KBM-7 (cell line): ENCODE measurements around the gene CDC25B.
"Not testable (repeated sequence)": the region's sequence is repeated elsewhere in the genome, so short reads cannot be mapped to it uniquely, and the experiment has no call there.

ENCODE experiments used
- DNase-seq: peaks from one replicate; pipeline ENCODE4 v3.0.0-alpha.2; 2015
- in situ Hi-C: fragments of 300-500 bp; cut with MboI; formaldehyde crosslinking; loops from 2 replicates; pipeline ENCODE4 v1.14.3; 2020; ENCODE audit warnings: low sequenced_read_pairs, low pct_unique_long_range_greater_than_20kb, mixed read lengths

CDC25B gene

DNA sequence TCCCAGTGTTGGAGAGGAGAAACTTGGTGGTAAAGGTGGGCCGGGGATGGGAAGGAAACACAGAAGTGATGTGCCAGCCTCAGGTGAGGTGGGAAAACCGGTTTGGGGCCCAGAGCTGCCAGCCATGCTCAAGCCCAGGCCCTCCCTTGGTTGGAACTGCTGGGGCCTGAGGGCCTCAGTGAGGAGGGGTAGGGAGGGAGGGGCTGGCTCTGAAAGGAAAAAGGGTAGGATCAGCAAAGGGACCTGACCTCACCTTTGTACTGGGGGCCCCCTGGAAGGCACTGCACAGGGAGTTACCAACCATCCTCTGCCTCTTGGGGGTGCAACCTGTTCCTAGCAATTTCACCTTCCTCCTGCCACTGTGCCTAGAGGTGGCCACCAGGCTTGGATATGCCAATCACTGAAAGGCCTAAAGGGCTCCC, 13.0 kb upstream of the CDC25B start:
- no peak for DNase-seq
- in situ Hi-C loops, result no loop called here

DNA sequence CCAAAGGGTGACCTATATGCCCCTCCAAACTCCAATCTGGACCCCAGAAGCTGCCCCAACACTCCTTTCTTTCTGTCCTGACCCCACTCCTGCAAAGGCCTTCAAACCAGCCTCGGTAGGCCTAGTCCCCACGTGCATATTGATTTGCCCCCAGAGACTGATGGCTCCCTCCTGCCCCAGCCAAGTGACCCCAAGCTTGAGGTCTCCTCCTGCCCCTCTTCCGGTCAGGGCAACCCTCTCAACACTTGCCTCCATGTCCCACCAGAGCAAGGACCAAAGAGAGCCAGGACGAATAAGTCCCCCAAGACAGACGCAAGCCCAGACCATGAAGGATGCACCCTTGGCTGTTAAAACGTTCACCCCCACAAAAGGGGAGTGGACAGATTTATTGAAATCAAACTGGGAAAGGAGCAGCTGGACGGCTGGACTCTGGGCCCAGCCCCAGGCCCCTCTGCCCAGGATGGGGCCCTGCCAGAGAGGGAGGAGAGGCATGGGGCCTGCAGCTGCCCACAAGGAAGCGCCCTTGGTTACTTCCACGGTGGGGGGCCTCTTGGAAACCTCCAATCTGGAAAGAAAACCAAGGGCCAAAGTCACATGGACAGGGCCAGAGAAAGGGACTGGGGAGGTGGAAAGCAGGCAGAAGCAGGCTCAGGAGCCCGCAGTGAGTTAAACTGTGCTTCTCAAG, 12.5 kb upstream of the CDC25B start:
- DNase-seq, result no peak
- in situ Hi-C loops, result no loop called here

DNA sequence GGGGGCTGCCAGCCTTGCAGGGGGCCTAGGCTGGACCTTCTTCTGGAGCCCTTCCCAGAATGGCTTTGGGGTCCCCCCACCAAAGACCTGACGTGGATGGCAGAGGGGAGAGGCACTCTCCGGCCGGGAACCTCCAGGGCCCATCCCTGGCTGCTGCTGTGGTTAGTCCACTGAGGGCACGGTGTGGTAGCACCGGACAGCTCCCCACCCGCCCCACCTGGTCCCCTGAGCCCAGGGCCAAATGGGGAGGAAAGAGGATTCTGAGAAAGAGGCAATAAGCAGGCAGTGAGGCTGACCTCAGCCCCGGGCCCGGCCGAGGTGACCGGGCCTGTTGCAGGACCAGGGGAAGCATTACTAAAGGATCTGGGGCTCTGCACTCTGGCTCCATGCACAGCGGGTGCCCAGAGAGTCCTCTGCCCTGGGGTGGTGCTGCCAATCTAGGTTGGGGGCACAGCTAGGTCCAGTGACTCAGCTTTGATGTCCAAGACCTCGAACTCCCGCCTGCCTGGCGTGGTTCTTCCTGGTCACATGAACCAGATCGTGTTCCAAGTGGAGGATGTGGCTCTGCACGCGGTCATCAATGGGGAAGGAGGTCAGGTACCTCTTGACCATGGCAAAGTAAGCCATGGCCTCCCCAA, 11.8 kb upstream of the CDC25B start:
- no peak for DNase-seq
- in situ Hi-C loops, result no loop called here

DNA sequence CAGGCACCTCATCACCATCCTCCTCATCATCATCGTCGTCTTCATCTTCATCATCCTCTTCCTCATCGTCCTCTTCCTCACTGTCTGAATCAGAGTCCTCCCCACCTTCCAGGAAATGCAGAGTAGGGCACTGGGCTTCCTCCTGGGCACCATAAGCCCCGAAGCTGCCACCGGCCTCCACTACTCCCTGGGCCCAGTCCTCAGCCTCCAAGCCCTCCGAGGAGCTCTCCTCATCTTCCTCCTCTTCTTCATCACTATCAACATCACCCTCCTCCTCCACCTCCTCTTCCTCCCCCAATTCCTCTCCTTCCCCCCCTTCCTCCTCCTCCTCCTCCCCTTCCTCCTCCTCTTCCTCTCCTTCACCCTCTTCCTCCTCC, 11.3 kb upstream of the CDC25B start:
- no peak for DNase-seq
- in situ Hi-C loops, result no loop called here

DNA sequence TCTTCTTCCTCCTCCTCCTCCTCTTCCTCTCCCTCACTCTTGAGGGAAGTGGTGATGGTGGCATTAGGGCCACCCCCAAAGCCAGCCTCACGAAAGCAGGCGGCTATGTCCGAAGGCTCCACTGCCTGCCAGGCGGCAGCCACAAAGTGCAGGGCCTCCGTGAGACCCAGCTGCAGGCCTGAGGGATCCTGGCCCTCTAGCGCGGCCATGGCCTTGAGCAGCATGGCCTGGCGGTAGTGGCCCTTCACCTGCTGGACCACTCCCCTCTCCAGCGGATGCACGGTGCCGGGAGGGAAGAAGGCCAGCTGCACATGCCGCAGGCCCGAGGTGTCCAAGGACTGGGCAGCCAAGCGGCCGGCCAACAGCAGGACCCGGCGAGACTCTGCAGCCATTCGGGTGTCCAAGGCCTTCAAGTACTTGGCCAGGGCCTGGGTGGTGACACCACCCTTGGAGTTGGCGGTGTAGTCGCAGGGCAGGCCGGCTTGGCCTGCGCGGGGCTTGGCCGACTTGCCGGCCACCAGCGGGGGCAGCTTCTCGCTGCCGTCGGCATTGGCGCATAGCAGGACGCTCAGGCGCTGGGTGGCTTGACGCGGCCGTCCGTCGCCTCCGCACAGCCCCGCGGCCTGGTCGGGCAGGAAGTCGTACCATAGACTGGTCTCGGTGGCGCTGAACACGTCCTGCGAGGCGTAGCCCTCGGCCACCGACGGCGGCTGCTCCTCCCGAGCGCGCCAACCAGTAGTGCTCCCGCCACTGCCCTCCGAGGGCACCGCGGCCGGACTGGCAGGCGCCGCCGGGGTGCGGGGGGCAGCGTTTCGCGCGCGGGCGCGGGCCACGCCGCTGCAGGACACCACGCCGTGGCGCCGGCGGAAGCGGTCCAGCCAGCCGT, 10.6 kb upstream of the CDC25B start:
- no peak for DNase-seq
- in situ Hi-C loops, result no loop called here

DNA sequence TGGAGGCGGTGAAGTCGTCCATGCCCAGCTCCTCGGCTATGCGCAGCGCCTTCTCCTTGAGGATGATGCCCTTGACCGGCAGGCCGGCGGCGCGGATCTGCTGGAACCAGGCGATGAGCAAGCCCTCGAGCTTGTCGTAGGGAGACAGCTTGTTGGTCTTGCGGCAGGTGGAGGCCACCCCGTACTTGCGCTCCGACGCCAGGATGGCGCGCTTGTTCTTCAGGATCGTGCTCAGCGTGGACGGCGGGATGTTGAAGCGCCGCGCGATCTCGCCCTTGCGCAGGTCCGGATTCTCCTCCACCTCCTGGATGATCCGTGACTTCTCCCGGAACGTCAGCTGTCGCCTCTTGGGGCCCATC, 10.0 kb upstream of the CDC25B start:
- no peak for DNase-seq
- in situ Hi-C loops, result no loop called here

DNA sequence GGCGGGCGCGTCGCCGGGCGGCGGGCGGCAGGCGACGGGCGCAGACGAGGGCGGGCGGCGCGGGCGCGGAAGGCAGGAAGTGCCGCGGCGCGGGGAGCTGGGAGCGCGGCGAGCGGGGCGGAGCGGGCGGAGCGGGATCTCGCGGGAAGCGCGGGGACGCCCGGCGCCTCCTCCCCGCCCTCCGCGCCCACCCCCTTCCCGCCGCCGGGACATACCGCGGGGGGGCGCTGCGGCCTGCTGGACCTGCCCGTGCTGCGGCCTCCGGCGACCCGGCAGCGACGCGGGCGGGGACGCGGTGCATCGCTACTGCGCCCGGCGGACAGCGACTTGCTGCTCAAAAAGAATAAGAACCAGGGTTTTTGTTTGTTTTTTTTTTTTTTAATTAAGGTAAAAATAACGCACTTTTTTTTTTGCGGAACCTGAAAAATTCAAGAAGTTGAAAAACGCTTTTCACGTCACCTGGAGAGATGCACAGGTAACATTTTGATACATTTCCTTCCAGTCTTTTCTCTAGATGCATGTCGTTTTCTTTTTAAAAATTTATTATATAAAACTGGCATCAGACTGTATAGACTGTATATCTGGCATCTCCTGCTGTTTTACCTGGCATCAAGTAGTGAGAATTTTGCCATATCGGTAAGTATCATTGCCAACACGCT, 9.3 kb upstream of the CDC25B start, which contains the start of gene CENPB:
Gene CENPB, minus strand, starts transcription at position 76 of the 659 bp plus-strand sequence. CDS start 257 bp downstream, outside the sequence.
- peak; percentile 83 for DNase-seq
- in situ Hi-C loops, result no loop called here

DNA sequence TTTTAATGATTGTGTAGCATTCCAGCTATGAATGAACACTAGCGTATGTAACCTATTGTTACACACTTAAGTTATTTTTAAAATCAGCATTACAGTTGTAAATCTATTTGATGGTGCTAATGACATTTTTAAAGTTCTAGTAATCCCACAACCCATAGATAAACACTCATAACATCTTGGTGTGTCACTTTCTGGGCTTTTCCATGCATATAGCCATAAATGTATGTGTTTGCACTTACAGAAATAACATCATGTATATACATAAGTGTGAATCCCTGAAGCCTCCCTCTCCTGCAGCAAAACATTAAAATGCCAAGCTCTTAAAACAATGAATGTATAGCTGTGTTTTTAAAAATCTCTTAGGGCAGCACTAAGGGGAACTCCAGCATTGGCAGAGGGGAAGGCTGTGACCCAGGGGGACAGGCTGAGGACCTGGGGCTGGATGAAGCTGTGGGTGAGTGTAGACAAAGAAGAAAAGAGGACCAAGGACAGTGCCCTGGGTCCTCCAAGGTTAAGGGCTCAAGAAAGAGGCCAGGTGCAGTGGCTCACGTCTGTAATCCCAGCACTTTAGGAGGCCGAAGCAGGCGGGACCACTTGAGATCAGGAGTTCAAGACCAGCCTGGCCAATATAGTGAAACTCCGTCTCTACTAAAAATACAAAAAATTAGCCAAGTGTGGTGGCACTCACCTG, 8.6 kb upstream of the CDC25B start:
- no peak for DNase-seq
- in situ Hi-C loops, result no loop called here

DNA sequence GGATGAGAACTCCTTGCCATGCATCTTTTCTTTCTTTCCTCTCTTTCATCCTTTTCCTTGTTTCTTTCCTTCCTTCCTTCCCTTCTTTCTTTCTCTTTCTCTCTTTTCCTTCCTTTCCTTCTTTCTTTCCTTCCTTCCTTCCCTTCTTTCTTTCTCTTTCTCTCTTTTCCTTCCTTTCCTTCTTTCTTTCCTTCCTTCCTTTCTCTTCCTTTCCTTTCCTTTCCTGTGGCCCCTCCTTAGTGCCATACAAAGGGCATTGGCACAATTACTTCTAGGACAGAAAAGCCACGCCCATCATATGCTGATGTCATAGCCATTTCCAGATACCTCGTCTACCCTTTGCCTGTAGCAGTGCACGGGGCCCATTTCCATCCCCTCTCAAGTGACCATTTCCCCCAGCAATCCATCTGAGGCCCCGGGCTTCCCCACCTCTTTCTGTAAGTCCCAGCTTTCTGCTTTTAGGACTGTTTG, 7.4 kb upstream of the CDC25B start:
- in situ Hi-C loops, result no loop called here
- no peak for DNase-seq

DNA sequence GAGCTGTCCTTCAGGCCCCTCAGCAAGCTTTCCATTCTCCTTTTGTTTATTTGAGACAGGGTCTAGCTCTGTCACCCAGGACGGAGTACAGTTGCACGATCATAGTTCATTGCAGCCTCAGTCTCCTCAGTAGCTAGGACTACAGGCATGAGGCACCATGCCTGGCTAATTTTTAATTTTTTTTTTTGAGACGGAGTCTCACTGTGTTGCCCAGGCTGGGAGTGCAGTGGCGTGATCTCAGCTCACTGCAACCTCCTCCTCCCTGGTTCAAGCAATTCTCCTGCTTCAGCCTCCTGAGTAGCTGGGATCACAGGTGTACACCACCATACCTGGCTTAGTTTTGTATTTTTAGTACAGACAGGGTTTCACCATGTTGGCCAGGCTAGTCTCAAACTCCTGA, 6.9 kb upstream of the CDC25B start:
- in situ Hi-C loops, DNase-seq: not testable (repeated sequence)

DNA sequence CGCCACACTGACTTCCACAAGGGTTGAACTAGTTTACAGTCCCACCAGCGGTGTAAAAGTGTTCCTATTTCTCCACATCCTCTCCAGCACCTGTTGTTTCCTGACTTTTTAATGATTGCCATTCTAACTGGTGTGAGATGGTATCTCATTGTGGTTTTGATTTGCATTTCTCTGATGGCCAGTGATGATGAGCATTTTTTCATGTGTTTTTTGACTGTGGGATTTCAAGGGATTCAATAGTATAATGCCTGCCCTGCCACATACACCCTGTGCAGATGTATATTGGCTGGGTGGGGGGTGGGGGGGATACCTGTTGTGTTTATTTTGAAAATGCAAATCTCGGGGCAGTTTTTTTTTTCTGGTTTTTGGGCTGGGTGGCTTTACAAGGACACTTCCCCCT, 1.9 kb upstream of the CDC25B start:
- DNase-seq, in situ Hi-C loops: not testable (repeated sequence)

DNA sequence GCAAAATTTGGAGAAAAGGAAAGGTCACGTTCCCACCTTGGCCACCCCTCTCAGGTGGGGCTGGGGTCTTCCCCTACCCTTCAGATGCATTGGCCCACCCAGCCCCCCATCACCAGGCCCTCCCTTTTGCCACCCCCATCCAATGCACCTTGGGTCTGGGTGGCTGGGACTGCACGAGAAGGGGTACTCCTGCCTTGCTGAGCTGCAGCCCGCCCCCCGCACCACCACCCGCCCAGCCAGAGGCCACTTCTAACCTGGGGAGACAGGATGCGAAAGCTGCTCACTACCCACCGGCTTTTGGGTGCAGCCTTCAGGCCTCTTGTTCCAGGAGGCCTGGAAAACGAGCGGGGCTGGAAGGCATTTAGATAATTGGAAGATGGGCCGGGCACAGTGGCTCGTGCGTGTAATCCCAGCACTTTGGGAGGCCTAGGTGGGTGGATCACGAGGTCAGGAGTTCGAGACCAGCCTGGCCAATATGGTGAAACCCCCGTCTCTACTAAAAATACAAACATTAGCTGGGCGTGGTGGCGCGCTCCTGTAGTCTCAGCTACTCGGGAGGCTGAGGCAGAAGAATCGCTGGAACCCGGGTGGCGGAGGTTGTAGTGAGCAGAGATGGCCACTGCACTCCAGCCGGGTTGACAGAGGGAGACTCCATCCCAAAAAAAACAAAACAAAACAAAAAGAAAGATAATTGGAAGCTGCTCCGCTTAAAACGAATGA, 1.2 kb upstream of the CDC25B start:
- in situ Hi-C loops, result no loop called here
- no peak for DNase-seq

DNA sequence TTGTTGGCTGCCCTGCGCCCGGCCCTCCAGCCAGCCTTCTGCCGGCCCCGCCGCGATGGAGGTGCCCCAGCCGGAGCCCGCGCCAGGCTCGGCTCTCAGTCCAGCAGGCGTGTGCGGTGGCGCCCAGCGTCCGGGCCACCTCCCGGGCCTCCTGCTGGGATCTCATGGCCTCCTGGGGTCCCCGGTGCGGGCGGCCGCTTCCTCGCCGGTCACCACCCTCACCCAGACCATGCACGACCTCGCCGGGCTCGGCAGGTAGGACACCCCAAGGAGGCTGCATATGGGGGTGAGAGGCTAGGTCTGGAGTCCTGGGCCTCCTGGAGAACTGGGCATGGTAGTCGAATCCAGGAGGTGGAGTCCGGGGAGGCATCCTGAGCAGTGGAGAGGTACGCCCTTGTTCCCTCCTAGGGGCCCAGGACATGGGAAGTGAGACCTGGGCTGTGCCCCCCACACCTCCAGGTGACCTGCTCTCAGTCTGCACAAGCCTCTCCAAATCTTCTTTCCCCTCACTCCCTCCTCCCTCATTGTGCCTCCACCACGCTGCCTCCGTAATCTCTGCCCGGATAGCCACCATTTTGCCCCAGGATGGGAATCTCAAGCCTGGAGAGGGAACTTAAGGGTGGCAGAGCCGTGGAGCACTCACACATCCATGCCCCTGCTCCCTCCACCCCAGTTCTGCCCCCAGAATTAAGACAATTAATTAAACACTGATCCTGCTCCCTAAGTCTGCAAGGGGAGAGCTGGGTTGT, 541 bp downstream of the CDC25B start:
- in situ Hi-C loops, result no loop called here
- no peak for DNase-seq

DNA sequence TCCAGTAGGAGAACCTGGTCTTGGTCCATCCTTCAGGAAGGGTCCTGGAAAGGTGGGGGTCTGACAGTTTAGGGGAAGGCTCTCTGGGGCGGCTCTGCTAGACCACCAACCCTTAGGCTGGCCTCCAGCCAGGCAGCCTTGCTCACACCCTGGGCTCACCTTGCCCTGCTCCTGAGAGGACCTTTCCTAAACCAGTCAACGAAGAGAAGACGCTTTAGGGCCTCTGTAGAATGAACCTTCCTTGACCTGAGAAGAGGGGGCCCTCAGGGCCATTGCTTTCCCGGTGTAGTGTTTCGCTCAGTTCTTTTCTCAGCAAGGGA, 1.1 kb downstream of the CDC25B start:
- no peak for DNase-seq
- in situ Hi-C loops, result no loop called here

DNA sequence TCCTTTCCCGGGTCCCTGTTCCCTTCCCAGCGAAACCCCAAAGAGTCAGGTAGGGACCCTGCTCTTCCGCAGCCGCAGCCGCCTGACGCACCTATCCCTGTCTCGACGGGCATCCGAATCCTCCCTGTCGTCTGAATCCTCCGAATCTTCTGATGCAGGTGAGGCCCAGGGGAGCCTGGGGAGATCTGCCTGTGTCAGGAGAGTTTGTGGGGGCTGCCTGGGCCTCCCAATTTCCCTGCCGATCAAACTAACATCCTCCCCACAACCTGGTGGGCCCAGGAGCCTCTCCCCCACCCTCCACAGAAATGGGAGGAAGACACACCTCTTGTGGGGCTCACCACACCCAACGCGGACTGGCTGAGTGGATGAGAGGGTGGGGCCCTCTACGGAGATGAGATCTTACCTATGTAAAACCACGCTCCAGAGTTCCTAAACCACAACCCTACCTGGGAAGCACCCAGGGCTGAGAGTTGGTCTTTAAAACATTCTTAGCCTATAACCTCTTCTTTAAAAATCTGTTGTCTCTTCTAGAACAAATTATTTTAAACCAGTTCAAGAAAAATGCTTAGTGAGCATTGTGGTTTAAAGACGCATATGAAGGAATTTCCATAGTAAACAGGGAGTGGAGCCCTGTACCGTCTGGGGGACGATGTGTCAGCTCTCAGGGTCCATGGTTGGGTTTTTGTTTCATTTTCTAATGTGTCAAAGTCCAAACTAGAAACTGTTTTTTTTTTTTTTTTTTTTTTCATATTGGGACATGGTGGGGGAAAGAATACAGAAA, 1.7 kb downstream of the CDC25B start:
- no peak for DNase-seq
- in situ Hi-C loops, result no loop called here

DNA sequence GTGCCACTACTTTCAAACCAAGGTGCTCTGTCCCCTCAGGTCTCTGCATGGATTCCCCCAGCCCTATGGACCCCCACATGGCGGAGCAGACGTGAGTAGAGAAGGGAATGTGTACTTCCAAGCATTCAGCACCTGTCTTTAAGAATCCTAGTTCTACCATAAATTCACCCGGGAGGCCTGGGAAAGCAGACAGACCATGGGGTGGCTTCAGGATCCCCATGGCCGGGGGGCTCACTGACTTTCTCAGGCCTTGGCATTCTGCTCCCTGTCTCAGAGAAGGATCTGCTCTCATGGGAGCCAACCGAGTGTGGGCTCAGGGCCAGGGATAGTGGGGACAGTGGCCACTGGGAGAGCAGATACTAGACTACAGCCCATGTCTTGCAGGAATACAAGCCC, 2.3 kb downstream of the CDC25B start:
- no peak for DNase-seq
- in situ Hi-C loops, result no loop called here

DNA sequence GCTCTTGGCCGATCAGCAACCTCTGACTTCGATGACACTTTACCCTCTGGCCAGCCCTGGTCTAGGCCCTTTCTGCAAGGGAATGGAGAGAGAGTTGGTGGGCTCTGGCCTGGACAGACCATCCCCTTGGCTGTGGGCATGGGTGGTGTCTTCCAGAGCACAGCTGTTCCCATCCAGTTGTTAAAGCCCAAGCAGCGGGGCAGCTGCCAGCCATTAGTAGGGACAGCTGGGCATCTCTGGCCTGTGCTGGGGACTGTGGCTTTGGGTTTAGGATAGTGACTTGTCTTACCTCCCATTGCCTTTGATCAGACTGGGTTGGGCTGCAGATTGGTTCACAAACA, 2.8 kb downstream of the CDC25B start:
- DNase-seq, result no peak
- in situ Hi-C loops, result no loop called here
